Chondrocyte (in vitro differentiated cells): ENCODE data around the gene UNCX. TPM values are rescaled to one million over a fixed set of nuclear protein-coding genes. Genes with fewer than 3 reads are reported as not detected.
"Not testable (repeated sequence)": the region's sequence is repeated elsewhere in the genome, so short reads cannot be mapped to it uniquely, and the experiment has no call there.

ENCODE experiments used
- DNase-seq: peaks from one replicate; pipeline ENCODE4 v3.0.0; 2021; ENCODE audit warnings: mixed read lengths, low spot score
- H3K27ac Mint-ChIP-seq: one replicate; pipeline ENCODE4 v1.8.0; 2021; ENCODE audit warnings: mild to moderate bottlenecking, moderate library complexity, mixed read lengths; ENCODE audit not compliant: unreplicated experiment
- H3K27me3 Mint-ChIP-seq: 2 replicates; pipeline ENCODE4 v1.8.0; 2021; ENCODE audit warnings: low read depth, mixed read lengths
- H3K36me3 Mint-ChIP-seq: 2 replicates; pipeline ENCODE4 v1.8.0; 2021; ENCODE audit warnings: low read depth, mixed read lengths
- H3K4me1 Mint-ChIP-seq: 2 replicates; pipeline ENCODE4 v1.8.0; 2021; ENCODE audit warnings: low read depth, mild to moderate bottlenecking, mixed read lengths
- H3K4me3 Mint-ChIP-seq: one replicate; pipeline ENCODE4 v1.8.0; 2021; ENCODE audit warnings: mild to moderate bottlenecking, moderate library complexity, mixed read lengths; ENCODE audit not compliant: unreplicated experiment
- H3K9me3 Mint-ChIP-seq: 2 replicates; pipeline ENCODE4 v1.8.0; 2021; ENCODE audit warnings: low read depth, mixed read lengths
- total RNA-seq: library from RNA; stranded (reverse); gene quantifications from 3 replicates; pipeline ENCODE4 v1.2.1, GENCODE V29; 2021
- TF ChIP-seq, protein P1 (sequence below): fragments of 200-600 bp; sonication (generic); IDR thresholded peaks from 2 replicates; pipeline ENCODE4 v1.5.0; 2021; ENCODE audit warnings: antibody characterized with exemption, mild to moderate bottlenecking, moderate library complexity

Gene UNCX
- total RNA-seq, 1 donor from 2014 or later: not detected

DNA sequence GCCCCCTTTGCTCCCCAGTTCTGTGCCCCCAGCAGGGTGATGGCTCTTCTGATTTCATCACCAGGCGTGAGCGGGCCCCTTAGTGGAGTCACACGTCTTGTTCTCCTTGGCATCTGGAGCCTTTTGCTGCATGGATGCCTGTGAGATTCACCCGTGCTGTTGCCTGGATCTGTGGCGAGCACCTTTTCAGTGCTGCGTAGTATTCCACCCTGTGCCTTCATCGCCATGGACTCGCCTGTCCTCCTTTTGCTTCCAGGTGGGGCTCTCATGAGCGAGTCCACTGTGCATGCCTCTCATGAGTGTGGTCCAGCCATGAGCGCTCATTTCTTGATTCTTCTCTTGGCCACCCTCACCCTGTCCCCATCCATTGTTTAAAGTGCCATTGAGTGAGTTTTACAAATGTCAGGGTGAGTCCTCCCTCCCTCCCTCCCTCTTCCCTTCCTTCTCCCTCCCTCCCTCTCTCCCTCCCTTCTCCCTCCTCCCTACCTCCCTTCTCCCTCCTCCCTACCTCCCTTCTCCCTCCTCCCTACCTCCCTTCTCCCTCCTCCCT is 44.0 kb downstream of the UNCX start:
- H3K9me3 Mint-ChIP-seq: peaks cover 3% of the 10 kb centered on the region
- DNase-seq: peak; percentile 49
- TF ChIP-seq, protein P1, sequence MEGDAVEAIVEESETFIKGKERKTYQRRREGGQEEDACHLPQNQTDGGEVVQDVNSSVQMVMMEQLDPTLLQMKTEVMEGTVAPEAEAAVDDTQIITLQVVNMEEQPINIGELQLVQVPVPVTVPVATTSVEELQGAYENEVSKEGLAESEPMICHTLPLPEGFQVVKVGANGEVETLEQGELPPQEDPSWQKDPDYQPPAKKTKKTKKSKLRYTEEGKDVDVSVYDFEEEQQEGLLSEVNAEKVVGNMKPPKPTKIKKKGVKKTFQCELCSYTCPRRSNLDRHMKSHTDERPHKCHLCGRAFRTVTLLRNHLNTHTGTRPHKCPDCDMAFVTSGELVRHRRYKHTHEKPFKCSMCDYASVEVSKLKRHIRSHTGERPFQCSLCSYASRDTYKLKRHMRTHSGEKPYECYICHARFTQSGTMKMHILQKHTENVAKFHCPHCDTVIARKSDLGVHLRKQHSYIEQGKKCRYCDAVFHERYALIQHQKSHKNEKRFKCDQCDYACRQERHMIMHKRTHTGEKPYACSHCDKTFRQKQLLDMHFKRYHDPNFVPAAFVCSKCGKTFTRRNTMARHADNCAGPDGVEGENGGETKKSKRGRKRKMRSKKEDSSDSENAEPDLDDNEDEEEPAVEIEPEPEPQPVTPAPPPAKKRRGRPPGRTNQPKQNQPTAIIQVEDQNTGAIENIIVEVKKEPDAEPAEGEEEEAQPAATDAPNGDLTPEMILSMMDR: no peak
- H3K36me3 Mint-ChIP-seq: no peaks in the 10 kb centered on the region
- no peak overlapping the region for H3K4me3 Mint-ChIP-seq
- H3K4me1 Mint-ChIP-seq: no peaks in the 10 kb centered on the region
- peaks cover 16% of the 10 kb centered on the region for H3K27me3 Mint-ChIP-seq
- no peak overlapping the region for H3K27ac Mint-ChIP-seq

DNA sequence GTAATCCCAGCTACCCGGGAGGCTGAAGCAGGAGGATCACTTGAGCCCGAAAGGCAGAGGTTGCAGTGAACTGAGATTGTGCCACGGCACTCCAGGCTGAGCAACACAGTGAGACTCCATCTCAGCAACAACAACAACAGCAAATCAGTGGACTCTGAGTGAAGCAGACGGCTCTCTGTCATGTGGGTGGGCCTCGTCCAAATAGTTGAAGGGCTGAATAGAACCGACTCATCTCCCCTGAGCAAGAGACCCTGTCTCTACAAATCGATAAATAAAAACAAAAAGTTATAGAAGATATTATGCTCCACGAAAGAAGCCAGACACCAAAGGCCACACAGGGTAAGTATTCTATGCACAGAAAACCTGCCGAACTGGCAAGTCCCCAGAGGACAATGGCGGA is 45.9 kb downstream of the UNCX start:
- Mint-ChIP-seq H3K27me3 (peaks cover 23% of the 10 kb centered on the region), H3K4me1 (no peaks in the 10 kb centered on the region), H3K4me3 (no peak overlapping the region), H3K9me3 (peaks cover 3% of the 10 kb centered on the region), H3K27ac (no peak overlapping the region), H3K36me3 (no peaks in the 10 kb centered on the region)
- DNase-seq: no peak
- TF ChIP-seq, protein P1: no peak

DNA sequence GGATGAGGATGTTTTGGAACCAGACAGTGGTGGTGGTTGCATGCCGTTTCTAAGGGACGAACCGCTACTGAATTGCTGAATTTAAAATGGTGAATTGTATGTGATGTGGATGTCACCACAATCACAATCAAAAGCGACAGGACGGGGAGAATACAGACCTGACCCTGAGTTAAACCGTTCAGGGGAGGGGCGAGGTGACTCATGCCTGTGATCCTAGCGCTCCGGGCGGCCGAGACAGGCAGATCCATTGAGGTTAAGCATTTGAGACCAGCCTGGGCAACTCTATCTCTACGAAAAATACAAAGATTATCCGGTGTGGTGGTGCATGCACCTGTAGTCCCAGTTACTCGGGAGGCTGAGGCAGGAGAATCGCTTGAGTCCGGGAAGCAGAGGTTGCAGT is 46.4 kb downstream of the UNCX start:
- H3K27ac Mint-ChIP-seq: no peak overlapping the region
- no peak for DNase-seq
- no peaks in the 10 kb centered on the region for H3K4me1 Mint-ChIP-seq
- no peak overlapping the region for H3K4me3 Mint-ChIP-seq
- H3K27me3 Mint-ChIP-seq: peaks cover 23% of the 10 kb centered on the region
- no peaks in the 10 kb centered on the region for H3K36me3 Mint-ChIP-seq
- TF ChIP-seq, protein P1: no peak
- H3K9me3 Mint-ChIP-seq: peaks cover 3% of the 10 kb centered on the region

DNA sequence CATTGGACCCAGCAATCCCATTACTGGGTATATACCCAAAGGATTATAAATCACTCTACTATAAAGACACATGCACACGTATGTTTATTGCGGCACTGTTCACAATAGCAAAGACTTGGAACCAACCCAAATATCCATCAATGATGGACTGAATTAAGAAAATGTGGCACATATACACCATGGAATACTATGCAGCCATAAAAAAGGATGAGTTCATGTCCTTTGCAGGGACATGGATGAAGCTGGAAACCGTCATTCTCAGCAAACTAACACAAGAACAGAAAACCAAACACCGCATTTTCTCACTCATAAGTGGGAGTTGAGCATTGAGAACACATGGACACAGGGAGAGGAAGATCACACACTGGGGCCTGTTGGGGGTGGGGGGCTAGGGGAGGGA is 47.2 kb downstream of the UNCX start:
- not testable (repeated sequence) for H3K9me3 Mint-ChIP-seq, H3K4me1 Mint-ChIP-seq, H3K27ac Mint-ChIP-seq, H3K4me3 Mint-ChIP-seq, DNase-seq, H3K36me3 Mint-ChIP-seq
- H3K27me3 Mint-ChIP-seq: peaks cover 23% of the 10 kb centered on the region

DNA sequence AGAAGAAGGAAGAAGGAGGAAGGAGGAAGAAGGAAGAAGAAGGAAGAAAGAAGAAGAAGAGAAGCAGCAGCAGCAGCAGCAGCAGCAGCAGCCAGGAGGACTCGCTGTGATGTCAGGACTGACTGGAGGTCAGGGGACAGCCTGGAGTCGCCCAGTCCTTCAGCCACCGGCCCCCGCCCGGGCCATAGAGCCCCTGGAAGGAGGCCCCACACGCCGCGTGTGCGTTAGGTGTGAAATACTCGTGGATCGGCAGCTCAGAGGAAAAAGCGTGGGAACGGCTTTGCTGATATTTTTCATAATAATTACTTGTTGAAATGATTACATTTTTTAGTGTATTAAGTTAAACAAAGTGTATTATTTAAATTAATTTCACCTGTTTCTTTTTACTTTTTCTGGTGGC is 48.4 kb downstream of the UNCX start:
- Mint-ChIP-seq H3K27me3 (peaks cover 21% of the 10 kb centered on the region), H3K4me1 (no peaks in the 10 kb centered on the region), H3K4me3 (no peak overlapping the region), H3K27ac (no peak overlapping the region), H3K9me3 (peaks cover 3% of the 10 kb centered on the region), H3K36me3 (no peaks in the 10 kb centered on the region)
- TF ChIP-seq, protein P1: no peak
- DNase-seq: peak; percentile 62

DNA sequence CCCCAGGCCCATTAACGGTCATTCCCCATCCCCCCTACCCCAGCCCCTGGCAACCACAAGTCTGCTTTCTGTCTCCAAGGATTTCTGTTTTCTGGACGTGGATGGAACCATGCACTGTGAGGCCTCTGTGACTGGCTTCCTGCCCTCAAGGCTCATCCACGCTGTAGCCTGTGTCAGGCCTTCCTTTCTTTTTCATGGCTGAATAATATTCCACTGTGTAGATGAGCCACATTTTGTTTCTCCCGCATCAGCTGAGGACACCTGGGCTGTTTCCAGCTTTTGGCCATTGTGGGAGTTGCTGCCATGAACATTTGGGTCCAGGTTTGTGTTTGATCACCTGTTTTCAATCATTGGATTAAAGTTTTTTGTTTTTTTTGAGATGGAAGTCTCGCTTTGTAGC is 50.0 kb downstream of the UNCX start:
- Mint-ChIP-seq H3K27ac (no peak overlapping the region), H3K27me3 (peaks cover 18% of the 10 kb centered on the region), H3K9me3 (no peaks in the 10 kb centered on the region), H3K36me3 (no peaks in the 10 kb centered on the region), H3K4me3 (no peak overlapping the region), H3K4me1 (no peaks in the 10 kb centered on the region)
- TF ChIP-seq, protein P1: no peak
- no peak for DNase-seq
